MCF 10A (cell line): ENCODE results near the gene GNG7. TPM values are rescaled to one million over a fixed set of nuclear protein-coding genes. Genes with fewer than 3 reads are reported as not detected.

Experiments used
- BruUV-seq: library from RNA; stranded (reverse); fragments of 400-500 nt; replicated peaks from 2 replicates; lab custom pipeline; 2021; lab: Mats Ljungman, UMichigan
- CTCF ChIA-PET: fragments of 300-600 bp; sonication (Branson Sonifier 250); formaldehyde crosslinking; extraction: SDS; loops from one replicate; lab custom pipeline; 2021; ENCODE audit warnings: antibody characterized with exemption, inconsistent platforms; lab: Yijun Ruan, JAX
- POLR2A ChIA-PET: fragments of 300-600, 350-650 bp; sonication (Branson Sonifier 250); formaldehyde crosslinking; extraction: SDS; loops from one replicate; lab custom pipeline; 2020; ENCODE audit warnings: antibody characterized with exemption, inconsistent platforms; lab: Yijun Ruan, JAX
- DNase-seq: peaks from one replicate; pipeline ENCODE4 v3.0.0-alpha.2; 2018; ENCODE audit not compliant: unreplicated experiment
- H3K27ac Mint-ChIP-seq: one replicate; pipeline ENCODE4 v1.8.0; 2022; ENCODE audit warnings: mild to moderate bottlenecking, low read depth, mixed read lengths; ENCODE audit not compliant: unreplicated experiment
- H3K27me3 Mint-ChIP-seq: one replicate; pipeline ENCODE4 v1.8.0; 2022; ENCODE audit warnings: mixed read lengths; ENCODE audit not compliant: insufficient read depth, unreplicated experiment
- H3K36me3 Mint-ChIP-seq: one replicate; pipeline ENCODE4 v1.8.0; 2022; ENCODE audit warnings: mild to moderate bottlenecking, moderate library complexity, mixed read lengths; ENCODE audit not compliant: insufficient read depth, unreplicated experiment
- H3K4me1 Mint-ChIP-seq: one replicate; pipeline ENCODE4 v1.8.0; 2022; ENCODE audit warnings: mixed read lengths; ENCODE audit not compliant: insufficient read depth, unreplicated experiment
- H3K4me3 Mint-ChIP-seq: one replicate; pipeline ENCODE4 v1.8.0; 2022; ENCODE audit warnings: mild to moderate bottlenecking, moderate library complexity, mixed read lengths; ENCODE audit not compliant: unreplicated experiment
- H3K9me3 Mint-ChIP-seq: one replicate; pipeline ENCODE4 v1.8.0; 2022; ENCODE audit warnings: mixed read lengths; ENCODE audit not compliant: unreplicated experiment
- intact Hi-C: fragments of 100-400 bp; cut with micrococcal nuclease; formaldehyde crosslinking; loops from 2 replicates; pipeline ENCODE4 v1.14.1; 2022
- total RNA-seq: library from RNA; stranded (reverse); gene quantifications from 2 replicates; pipeline ENCODE4 v1.2.3, GENCODE V29; 2022
- TF ChIP-seq, protein P1 (sequence below): fragments of 200-600 bp; IDR thresholded peaks from one replicate; pipeline ENCODE4 v1.8.0; 2022; ENCODE audit warnings: antibody characterized with exemption, mild to moderate bottlenecking; ENCODE audit not compliant: unreplicated experiment

The GNG7 gene
- total RNA-seq, 1 experiment from 2014 or later = 0.51 TPM

DNA sequence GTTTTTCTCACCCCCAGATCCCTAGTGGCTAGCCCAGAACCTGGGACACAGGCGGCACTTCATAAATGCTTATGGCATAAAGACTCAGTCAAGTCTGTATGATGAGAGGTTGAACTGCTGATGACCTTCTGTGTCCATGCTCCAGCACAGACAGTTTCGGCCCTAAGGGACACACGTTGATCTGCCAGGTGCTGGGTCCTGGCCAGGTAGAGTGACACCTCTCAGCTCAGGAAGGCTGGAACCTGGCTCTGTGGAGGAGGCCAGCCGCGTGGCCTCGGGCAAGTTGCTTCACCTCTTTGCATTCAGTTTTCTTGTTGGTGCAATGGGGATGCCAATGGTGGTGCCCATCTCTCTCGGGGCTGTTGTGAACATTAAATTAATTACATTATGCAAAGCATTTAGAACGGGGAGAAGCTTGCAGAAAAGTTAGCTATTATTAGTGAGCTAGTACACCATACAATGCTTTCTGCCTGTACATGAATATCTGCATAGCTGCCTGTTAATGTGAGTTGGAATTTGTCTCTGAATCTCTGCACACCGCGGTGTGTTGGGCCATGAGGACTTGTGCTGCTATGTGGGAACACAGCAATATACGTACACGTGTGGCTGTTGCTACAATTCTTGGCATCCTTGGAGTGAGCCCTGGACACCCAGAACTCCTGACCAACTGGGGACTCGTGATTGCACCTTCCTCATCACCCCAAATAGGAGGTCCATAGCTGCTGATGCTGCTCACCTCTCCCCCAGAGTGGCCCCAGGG lies 218.1 kb downstream of the GNG7 start:
- Mint-ChIP-seq H3K4me3 (no peak overlapping the region), H3K27ac (no peak overlapping the region), H3K36me3 (peaks cover 4% of the 10 kb centered on the region), H3K9me3 (no peaks in the 10 kb centered on the region), H3K27me3 (no peaks in the 10 kb centered on the region), H3K4me1 (peaks cover 11% of the 10 kb centered on the region)
- intact Hi-C loops = no loop called here
- peak; percentile 37 for DNase-seq
- ChIA-PET CTCF (interaction anchor here (0.6 to 1.4 kb wide), 5 partner anchors 15 to 124 kb away, joined by 3 to 5 read pairs (median 3); no protein-coding TSS in a partner anchor), POLR2A (interaction anchor here (1.3 kb wide), 1 partner anchor 8 kb away, joined by 6 read pairs; the partner anchor contains the start of gene GADD45B)
- TF ChIP-seq, protein P1, sequence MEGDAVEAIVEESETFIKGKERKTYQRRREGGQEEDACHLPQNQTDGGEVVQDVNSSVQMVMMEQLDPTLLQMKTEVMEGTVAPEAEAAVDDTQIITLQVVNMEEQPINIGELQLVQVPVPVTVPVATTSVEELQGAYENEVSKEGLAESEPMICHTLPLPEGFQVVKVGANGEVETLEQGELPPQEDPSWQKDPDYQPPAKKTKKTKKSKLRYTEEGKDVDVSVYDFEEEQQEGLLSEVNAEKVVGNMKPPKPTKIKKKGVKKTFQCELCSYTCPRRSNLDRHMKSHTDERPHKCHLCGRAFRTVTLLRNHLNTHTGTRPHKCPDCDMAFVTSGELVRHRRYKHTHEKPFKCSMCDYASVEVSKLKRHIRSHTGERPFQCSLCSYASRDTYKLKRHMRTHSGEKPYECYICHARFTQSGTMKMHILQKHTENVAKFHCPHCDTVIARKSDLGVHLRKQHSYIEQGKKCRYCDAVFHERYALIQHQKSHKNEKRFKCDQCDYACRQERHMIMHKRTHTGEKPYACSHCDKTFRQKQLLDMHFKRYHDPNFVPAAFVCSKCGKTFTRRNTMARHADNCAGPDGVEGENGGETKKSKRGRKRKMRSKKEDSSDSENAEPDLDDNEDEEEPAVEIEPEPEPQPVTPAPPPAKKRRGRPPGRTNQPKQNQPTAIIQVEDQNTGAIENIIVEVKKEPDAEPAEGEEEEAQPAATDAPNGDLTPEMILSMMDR = no peak
- BruUV-seq = no TSS peak

DNA sequence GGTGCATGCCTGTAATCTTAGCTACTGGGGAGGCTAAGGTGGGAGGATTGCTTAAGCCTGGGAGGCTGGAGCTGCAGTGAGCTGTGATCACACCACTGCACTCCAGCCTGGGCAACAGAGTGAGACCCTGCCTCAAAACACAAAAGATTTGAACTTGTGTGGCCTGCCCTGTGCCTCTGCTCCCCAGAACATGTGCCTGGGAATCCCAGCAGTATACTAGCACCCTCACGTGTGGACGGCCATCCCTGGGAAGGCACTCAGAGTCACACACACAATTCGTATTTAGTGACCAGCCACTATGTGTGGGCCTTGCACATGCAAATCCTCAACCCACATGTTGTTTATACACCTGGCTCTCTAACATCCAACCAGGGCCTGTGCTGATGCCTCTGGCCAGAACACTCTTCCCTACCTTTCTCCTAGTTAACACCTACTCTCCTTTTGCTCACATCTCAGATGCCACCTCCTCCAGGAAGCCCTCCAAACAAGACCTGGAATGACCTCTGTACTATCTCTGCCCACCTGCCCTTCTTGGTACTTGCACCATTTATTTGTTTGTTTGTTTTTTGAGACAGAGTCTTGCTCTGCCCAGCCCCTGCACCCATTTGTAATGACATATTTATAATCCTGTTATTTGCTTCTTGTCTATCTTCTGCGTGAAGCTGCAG lies 218.9 kb downstream of the GNG7 start:
- Mint-ChIP-seq H3K4me3 (no peak overlapping the region), H3K9me3 (no peaks in the 10 kb centered on the region), H3K27ac (no peak overlapping the region), H3K4me1 (peaks cover 11% of the 10 kb centered on the region), H3K36me3 (peaks cover 9% of the 10 kb centered on the region), H3K27me3 (no peaks in the 10 kb centered on the region)
- DNase-seq = no peak
- intact Hi-C loops = no loop called here
- TF ChIP-seq, protein P1 = no peak
- CTCF ChIA-PET = interaction anchor here (0.7 to 1.4 kb wide), 3 partner anchors 56 to 95 kb away, joined by 3 to 5 read pairs (median 3); no protein-coding TSS in a partner anchor
- POLR2A ChIA-PET = interaction anchor here (1.3 kb wide), 1 partner anchor 7 kb away, joined by 6 read pairs; the partner anchor contains the start of gene GADD45B
- BruUV-seq = no TSS peak

DNA sequence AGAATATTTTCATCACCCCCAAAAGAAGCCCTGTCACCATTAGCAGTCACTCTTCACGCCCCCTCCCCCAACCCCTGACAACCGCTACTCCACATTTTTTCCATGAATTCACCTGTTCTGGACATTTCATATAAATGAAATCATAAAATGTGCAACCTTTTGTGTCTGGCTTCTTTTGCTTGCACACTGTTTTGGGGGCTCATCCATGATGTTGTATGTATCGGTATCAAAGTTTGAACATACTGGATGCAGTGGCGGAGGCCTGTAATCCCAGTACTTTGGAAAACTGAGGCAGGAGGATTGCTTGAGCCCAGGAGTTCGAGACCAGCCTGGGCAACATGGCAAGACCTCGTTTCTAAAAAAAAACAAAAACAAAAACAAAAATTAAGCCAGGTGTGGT lies 219.4 kb downstream of the GNG7 start:
- TF ChIP-seq, protein P1 = no peak
- H3K36me3 Mint-ChIP-seq = peaks cover 14% of the 10 kb centered on the region
- no peak overlapping the region for H3K27ac Mint-ChIP-seq
- H3K27me3 Mint-ChIP-seq = no peaks in the 10 kb centered on the region
- POLR2A ChIA-PET = no interaction called here
- H3K9me3 Mint-ChIP-seq = no peaks in the 10 kb centered on the region
- no peak for DNase-seq
- BruUV-seq = no TSS peak
- H3K4me3 Mint-ChIP-seq = no peak overlapping the region
- H3K4me1 Mint-ChIP-seq = peaks cover 16% of the 10 kb centered on the region
- CTCF ChIA-PET = no interaction called here
- intact Hi-C loops = no loop called here

DNA sequence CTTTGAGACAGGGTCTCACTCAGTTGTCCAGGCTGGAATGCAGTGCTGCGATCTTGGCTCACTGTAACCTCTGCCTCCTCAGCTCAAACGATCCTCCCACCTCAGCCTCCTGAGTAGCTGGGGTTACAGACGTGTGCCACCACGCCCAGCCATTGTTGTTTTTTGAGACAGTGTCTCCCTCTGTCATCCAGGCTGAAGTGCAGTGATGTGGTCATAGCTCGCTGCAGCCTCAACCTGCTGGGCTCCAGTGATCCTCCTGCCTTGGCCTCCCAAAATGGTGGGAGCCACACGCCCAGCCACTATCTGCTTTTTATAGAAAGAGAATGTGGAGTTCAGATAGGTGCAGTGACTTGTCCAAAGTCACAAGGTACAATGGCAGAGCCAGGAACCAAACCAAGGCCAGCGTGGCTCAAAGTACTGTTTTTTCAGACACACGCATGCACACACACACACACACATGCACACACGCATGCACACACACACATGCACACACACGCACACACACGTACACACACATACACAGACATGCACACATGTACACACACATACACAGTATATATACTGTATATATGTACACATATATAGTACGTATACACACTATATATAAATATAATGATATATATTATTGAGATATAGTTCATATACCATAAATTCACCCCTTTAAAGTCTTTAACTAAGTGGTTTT lies 220.0 kb downstream of the GNG7 start:
- Mint-ChIP-seq H3K4me3 (no peak overlapping the region), H3K36me3 (peaks cover 20% of the 10 kb centered on the region), H3K9me3 (no peaks in the 10 kb centered on the region), H3K27me3 (no peaks in the 10 kb centered on the region), H3K27ac (no peak overlapping the region), H3K4me1 (peaks cover 20% of the 10 kb centered on the region)
- TF ChIP-seq, protein P1 = no peak
- ChIA-PET CTCF (no interaction called here), POLR2A (no interaction called here)
- no peak for DNase-seq
- intact Hi-C loops = no loop called here
- BruUV-seq = no TSS peak
